ENCODE results near the gene VAV3.

DNA sequence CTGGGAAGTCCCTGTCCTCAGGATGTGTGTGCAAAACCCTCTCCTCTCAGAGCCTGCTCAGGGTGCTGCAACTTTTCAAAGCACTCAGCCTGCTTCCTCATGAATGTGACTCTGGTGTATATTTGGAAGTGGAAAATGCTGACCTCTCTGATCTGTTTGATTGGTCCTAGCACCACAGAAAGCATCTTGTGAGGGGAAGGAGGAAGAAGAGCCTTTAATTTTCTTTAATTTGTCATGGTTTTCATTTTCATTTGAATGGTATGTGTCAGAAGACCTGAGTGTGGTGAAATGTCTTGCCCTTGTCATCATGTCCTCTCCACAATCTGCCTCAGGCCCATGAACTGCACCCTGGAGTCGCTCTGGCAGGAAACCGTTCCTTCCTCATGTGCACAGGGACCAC lies 440.7 kb downstream of the VAV3 start:
- TF ChIP-seq, protein P1, sequence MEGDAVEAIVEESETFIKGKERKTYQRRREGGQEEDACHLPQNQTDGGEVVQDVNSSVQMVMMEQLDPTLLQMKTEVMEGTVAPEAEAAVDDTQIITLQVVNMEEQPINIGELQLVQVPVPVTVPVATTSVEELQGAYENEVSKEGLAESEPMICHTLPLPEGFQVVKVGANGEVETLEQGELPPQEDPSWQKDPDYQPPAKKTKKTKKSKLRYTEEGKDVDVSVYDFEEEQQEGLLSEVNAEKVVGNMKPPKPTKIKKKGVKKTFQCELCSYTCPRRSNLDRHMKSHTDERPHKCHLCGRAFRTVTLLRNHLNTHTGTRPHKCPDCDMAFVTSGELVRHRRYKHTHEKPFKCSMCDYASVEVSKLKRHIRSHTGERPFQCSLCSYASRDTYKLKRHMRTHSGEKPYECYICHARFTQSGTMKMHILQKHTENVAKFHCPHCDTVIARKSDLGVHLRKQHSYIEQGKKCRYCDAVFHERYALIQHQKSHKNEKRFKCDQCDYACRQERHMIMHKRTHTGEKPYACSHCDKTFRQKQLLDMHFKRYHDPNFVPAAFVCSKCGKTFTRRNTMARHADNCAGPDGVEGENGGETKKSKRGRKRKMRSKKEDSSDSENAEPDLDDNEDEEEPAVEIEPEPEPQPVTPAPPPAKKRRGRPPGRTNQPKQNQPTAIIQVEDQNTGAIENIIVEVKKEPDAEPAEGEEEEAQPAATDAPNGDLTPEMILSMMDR (conservative IDR thresholded peaks at IDR 0.05; ENCODE audit: low read length), result no peak
- TF ChIP-seq EZH2phosphoT487 (IDR thresholded peaks at IDR 0.05; ENCODE audit: borderline replicate concordance, low read depth, low read length), result no peak

All from OCI-LY7 (cell line).